ENCODE measurements around the gene PODXL. TPM values are rescaled to one million over a fixed set of nuclear protein-coding genes. Genes with fewer than 3 reads are reported as not detected.
"Not testable (repeated sequence)": the region's sequence is repeated elsewhere in the genome, so short reads cannot be mapped to it uniquely, and the experiment has no call there.

Gene PODXL
- total RNA-seq, 1 donor from 2014 or later = 43.7 TPM

DNA sequence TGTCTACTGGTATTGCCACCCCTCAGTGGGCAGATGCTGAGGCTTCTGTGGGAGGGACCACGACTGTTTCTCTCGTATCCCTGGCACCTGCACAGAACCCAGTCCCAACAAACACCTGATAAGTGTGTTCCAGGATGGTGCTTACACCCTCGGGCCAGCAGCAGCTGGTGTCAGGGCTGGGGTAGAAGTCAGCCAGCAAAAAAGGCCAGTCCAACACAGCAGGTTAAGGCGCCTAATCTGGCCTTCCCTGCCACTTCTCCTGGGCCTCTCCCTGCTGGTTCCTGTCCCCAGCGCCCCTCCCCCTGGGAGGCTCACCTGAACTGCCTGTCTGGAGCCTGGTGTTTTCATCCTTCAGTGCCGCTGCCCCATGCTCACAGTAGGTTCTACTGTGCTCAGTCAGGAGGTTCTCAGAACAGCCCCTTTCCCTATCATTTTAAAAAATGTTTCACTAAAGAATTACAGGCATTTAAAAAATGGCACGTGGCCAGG lies 20.0 kb downstream of the PODXL start:
- DNase-seq = no peak

DNA sequence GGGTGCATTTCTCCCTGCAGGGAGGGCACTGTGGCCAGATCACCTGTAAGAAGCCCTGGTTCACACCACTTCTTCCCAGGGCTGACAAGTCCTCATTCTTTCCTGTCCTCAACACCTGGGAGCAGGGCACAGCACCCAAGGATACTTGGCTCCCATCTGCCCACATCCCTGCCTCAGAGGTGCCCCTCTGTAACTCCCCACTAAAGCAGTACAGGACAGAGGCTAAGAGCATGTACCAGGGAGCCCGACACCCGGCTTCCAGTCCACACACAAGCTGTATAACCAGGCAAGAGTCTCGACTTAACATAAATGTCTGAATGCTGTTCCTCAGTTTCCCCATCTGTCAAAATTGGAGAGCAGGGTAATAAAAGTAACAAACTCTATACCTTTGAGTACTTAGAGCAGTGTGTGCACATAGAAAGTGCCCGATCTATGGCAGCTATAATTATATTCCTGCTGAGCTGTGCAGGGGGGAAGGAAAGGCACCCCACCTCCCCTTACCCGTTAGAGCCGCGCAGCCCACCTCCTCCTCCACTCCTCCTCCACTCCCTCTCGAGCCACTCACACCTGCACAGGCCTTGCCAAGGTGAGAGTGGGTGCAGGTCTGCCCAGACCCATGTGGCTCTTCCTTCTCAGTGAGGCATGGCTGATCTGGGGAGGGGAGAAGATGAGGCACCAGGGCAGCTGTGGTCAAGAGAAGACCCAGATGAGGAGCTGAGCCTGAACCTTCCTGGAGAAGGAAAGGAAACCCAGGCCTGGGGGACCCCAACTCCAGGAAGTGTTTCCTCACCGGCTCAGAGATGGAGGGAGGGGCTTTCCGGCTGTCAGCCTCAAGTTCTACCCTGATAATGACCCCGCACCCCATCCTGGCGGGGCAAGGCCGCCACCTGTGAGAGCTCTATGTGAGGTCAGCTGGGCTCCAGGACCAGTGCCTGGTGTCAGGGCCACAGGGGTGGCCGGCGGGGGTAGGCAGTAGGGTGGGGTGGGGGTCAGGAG lies 22.6 kb downstream of the PODXL start:
- no peak for DNase-seq

DNA sequence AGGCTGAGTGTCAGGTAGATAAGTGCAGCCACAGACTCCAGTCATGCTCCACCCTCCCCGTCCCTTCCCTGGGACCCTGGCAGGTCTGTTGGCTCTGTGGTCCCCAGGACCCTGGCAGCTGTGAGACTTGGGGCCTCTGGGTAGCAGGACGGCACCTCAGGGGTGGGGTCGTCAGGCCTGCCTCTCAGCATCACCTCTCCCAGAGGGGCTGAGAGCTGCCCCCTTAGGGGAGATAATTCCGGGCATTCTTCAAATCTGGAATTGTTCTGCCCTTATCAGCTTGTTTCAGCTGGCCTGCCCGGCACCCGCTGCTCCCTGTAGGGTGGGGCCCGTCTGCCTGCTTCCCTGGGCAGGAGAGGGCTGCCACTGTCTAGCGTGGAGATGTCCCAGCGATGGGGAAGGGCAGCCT lies 23.3 kb downstream of the PODXL start:
- no peak for DNase-seq

DNA sequence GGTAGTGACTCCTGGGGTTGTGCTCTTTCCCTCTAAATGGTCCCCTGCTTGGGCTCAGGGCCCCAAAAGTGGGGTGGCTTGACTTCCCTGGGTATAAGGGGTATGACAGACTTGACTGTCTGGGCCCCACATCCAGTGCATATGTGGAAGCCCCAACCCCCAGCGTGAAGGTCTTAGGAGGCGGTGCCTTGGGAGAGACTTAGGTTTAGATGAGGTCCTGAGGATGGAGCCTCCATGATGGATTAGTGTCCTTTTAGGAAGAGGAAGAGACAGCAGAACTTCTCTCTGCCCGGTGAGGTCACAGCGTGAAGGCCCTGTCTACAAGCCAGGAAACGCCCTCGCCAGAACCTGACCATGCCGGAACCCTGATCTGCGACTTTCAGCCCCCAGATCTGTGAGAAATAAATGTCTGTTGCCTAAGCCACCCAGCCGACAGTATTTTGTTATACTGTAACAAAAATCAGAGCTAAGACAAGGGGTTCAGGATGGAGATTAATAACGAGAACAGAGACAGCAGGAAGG lies 23.8 kb downstream of the PODXL start:
- DNase-seq = no peak

DNA sequence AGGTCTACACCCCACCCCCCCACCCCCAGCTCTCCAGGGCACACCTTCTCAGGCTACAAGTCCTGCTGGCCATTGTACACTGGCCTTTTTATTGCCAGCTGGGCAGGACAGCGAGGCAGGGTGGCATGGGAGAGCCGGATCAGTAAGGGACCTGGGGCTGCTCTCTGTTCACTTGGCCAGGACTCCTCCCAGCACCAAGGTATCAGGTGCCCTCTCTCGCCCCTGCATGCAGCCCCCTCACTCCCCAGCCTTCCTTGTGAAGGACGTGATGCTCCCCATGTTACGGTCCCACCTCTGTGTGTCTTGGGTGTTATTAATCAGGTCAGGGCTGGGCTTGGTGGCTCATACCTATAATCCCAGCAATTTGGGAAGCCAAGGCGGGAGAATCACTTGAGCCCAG lies 26.3 kb downstream of the PODXL start:
- DNase-seq = no peak

DNA sequence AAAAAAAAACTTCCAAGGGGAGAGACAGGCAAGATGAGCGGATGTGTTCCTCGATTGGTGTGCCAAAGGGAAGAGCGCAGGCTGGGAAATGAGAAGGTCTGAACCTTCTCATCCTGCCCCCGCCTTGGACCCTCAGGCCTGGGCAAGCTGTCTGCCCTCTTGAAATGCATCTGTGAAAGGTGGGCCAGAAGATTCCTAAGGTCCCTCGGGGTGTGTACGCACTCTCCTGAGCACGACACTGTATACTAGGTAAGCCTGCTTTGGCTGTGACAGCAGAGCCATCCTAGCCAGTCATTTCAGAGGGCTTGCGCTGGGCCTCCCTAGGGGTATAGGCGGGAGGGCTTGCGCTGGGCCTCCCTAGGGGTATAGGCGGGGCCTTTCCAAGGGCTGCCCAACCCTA lies 26.8 kb downstream of the PODXL start:
- no peak for DNase-seq

DNA sequence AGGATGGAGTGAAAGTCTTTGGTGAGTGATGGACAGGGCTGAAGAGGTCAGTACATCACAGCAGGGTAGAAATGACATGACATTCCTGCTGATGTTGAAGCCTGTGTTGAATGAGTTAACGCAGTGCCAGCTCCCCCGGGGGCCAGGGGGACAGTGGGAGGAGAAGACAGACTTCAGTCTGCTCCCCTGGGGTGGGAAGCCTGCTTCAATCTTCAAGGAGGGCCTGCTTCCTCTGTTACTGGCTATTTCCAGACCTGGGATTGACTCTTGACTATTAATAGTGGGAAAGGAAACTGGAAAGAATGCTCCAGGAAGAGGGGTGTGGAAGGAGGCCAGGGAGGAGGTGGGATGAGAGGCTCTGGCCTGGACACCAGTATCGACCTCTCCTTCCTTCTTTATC lies 27.2 kb downstream of the PODXL start:
- DNase-seq = no peak

DNA sequence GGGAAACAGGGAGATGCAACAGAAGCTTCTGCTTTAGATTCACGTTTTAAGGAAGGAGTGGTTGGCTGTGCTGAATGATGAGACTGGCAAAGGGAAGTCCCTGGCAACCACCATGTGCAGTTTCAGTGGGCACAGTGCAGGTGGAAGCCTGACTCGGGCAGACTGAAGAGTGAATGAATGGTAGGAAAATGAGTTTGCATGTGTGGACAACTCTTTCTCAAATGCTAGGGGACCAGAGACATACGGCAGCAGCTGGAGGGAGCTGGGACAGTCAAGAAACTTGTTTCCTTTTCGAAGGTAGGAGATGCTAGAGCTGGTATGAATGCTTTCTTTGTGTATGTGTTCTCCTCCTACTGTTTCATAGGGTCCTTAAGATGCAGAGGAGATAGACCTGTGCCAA lies 29.0 kb downstream of the PODXL start:
- DNase-seq = no peak

DNA sequence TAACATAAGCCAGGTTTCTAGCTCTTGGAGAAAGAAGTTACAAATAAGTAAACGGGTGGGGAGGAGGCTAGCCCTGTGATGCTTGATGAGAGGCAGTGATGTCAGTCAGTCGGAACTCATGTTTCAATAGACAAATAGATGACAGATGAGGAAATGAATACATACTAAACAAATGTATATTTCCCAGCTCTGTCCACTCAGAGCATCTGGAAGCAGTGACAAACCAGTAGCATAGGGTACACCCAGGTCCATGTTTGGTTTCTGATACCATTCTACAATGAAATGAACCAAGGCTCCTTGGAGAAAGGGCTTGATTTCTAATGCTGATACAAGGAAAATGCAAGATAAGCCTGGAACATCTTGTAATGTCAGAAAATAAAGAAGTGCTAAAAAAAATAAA lies 30.6 kb downstream of the PODXL start:
- no peak for DNase-seq

DNA sequence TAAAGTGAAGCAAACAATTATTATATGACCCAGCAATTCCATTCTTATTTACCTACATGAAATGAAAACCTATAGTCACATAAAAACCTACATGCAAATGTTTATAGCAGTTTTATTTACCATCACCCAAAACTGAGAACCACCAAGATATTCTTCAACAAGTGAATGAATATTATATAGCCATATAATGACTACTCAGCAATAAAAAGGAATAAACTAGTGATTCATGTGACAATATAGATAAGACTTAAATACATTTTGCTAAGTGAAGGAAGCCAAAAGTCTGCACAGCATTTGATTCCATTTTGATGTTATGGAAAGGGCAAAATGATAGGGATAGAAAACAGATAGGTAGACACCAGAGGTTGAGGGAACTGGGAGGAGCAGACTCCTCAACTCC lies 31.7 kb downstream of the PODXL start:
- no peak for DNase-seq

DNA sequence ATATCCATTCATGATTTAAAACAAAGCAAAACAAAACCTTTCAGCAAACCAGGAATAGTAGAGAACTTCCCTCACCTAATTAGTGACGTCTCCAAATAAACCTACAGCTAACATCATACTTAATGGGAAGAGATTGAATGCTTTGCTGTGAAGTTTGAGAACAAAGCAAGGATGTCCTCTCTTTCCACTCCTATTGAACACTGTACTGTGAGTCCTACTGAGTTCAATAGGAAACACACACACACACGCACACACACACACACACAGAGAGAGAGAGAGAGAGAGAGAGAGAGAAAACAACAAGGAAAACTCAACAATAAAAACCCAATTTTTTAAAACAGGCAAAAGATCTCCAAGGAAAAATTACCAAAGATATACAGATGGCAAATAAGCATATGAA lies 32.3 kb downstream of the PODXL start:
- DNase-seq = no peak

DNA sequence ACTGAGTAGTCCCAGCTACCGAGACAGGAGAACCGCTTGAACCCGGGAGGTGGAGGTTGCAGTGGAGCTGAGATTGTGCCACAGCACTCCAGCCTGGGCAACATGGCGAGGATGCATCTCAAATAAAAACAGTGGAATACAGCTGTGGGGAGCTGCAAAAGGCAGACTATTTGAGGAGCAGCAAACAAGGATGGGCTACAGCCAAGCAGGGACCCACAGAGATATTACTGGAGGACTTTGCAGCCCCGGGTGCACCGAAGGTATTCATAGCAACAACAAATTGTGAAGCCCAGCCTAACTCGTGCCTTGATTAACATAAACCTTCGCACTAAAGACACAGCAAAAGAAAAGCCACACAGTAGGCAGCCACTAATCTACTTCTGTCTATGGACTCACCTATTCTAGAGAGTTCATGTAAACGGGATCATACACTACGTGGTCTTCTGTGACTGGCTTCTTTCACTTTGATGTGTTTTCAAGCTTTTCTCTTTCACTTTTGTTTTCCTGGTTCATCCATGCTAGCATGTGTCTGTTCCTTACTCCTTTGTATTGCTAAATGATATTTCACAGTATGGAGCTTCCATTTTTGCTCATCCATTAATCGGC lies 34.0 kb downstream of the PODXL start:
- DNase-seq = no peak

DNA sequence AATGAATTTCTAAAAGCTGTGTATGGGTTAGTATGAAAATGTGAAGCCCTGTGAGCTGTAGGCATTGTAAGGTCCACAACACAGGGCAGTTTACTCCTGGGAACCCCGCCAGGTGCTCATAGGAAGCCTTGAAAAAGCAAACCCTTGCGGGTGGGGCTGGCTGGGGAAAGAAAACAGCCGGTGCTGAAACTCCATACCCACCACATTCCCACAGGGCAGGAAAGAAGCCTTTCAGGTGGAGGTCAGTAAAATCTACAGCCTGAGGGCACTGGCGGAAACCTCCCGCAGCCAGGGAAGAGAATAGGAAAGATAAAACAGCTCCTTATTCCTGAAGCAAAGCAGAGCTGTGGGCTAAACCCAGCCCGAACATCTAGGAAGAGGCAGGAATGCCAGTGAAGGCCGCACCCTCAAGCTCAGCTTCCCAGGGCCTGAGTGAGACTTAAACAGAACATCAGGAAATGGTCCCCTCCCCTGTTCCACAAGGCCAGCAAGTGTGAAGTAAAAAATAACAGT lies 34.7 kb downstream of the PODXL start:
- DNase-seq = no peak

DNA sequence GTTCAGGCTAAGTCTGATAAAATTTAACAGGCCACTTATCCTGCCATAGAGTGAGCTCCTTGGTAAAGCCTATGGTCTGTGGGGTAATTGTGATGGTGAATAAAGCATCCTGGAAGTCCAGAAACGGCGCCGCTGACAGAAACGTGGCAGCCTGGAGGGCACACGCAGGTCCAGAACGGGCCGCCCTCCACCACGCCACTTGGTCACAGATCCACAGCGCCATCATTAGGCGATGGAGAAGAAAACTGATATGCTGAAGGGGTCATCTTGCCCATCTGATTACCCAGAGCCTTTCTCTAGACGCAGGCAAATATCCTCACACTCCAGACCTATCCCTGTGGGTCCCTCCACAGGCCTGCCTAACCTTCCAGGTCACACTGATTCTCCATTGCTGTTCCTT lies 37.8 kb downstream of the PODXL start:
- no peak for DNase-seq

DNA sequence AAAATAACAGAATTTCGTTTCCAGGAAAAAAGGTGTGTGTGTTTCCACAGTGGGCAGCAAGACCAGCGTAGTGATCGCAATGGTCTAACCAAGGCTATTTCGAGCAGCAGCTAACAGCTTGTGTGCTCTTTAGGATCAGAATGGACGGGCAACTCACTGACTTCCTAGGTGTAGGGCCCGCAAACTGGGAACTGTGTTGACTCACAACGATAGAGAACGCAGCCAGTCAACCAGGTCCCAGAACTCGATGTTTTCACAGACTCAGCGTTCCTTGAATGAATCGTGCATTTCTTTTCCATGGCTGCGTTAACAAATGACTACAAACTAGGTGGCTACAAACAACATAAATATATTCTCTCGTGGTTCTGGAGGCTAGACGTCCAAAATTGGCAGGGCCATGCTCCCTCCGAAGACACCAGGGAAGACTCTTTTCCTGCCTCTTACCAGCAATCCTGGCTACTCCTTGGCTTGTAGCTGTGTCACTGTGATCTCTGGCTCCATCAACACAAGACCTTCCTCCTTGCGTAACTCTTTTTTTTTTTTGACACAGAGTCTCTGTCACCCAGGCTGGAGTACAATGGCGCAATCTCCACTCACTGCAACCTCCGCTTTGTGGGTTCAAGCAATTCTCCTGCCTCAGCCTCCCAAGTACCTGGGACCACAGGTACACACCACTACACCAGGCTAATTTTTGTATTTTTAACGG lies 39.1 kb downstream of the PODXL start:
- no peak for DNase-seq

DNA sequence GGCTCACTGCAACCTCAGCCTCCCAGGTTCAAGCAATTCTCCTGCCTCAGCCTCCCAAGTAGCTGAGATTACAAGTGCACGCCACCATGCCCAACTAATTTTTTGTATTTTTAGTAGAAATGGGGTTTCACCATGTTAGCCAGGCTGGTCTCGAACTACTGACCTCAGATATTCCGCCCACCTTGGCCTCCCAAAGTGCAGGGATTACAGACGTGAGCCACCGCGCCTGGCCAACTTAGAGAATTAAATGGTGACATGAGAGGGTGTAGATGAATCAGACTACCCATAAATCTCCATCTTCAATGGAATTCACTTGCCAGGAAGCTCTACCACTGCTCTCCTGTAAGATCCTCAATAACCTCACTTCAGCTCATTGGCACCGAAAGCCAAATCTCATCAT lies 41.0 kb downstream of the PODXL start:
- not testable (repeated sequence) for DNase-seq

DNA sequence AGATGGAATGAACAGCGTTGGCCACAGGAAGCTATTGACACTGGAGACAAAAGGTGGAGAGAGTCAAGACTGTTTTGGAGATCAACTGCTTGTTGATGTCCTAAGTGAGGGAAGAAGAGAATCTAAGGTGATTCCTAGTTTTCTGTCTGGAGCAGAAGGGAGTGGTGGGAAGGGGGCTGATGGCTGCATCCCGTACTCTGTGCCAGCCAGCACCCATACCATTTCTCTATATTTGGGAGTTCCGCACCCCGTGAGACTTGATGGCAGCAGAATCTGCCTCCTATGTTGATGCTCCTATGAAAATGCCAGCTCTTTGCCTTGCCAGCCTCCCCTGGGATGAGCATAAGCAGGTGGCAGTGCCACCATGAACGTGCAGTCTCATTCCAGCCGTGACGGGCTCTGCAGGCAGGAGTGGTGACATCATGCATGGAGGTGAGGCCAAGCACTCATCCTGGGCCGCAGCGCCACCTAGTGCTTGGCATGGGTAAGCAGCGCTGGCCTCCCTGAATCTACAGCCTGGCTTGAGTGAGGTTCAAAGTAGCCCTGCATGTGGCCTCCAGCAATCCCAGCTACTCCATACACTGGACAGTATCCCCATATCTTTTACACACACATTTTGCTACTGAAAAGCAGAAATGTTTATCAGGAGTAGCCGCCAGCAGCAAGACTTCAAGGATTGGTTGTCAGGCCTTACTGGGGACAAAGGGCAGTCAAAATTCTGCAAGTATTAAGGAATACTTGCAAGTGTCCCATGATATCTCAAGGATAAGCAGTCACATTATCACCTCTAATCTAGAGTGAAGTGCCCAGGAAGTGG lies 43.0 kb downstream of the PODXL start:
- DNase-seq = peak; percentile 90

DNA sequence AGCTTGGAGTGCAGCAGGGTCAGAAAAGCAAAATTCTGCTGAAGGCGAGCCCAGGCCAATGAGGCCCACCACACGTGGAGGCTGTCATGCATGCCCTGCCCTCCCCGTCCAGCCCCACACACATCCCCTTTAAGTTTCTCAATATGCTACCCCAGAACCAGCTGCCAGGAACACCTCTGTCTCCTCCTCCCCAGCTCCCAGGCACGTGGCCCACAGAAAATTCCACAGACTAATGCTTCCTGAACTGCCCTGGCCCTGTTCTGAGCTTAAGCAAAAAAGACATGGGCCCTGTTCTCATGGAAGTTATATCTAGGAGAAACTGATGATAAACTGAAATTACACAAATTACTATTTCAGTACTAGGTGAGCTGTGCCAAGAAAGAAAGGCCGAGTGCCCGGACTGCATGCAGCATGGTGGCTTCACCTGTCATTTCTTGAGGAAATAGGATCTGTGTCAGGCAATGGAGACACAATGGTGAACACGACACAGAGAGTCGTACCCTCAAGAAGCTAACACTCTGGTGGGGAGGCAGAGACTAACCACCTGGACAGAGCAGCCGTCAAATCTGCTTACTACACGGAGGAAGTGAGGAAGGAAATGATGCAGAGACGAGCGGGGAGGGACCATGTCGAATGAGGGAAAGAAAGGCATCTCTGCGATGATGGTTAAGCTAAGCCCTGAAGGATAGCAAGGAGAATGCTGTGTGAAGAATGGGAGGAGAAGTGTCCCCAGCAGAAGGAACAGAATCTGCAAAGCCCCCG lies 44.5 kb downstream of the PODXL start:
- DNase-seq = no peak

DNA sequence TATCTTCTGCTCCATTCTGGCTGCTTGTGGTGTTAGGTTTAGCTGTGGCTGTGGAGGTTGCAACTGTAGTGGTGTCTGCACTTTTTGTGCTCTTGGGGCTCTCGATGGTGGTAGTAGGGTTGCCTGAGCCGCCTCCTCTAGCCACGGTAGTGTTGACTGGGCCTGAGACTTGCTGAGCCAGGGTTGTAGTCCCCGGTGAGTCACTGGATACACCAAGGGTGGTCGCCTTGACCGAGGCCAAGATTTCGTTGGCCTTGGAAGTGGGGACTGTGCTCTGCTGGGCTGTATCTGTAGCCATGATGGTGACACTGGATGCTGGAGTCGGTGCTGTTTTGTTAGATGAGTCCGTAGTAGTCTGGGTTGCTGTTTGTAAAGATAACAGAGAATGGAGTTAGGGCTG lies 45.4 kb downstream of the PODXL start:
- DNase-seq = no peak

DNA sequence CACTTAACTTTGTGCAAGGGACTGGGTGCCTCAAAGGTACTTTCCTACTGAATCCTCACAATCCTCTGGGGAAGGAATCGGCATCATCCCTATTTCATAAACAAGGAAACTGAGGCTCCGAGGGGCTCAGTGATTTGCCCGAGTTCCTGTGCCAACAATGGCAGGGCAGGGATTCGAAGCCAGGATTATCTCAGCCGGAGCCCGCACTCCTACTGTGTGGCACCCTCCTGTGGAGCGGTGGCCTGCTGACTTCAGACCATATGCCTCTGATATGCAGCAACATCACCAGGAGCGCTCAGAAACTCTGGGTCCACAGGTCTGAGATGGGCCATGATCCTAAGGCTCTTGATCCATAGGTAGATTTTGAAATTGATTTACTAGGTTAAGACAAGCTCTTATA lies 46.6 kb downstream of the PODXL start:
- no peak for DNase-seq
